ENCODE data around the gene ZNF554.
"Not testable (repeated sequence)": the region's sequence is repeated elsewhere in the genome, so short reads cannot be mapped to it uniquely, and the experiment has no call there.

The ZNF554 gene

GRCh38 chr19:2808129-2808941, 11.3 kb upstream of the ZNF554 start:
- no peak for DNase-seq

GRCh38 chr19:2809387-2810140, 10.1 kb upstream of the ZNF554 start:
- DNase-seq, result no peak

GRCh38 chr19:2810141-2811091, 9.3 kb upstream of the ZNF554 start:
- no peak for DNase-seq

GRCh38 chr19:2811221-2811722, 8.4 kb upstream of the ZNF554 start:
- DNase-seq, result no peak

GRCh38 chr19:2811735-2812413, 7.8 kb upstream of the ZNF554 start:
- no peak for DNase-seq

GRCh38 chr19:2812414-2813234, 7.0 kb upstream of the ZNF554 start:
- no peak for DNase-seq

GRCh38 chr19:2813235-2814160, 6.2 kb upstream of the ZNF554 start:
- DNase-seq, result no peak

- DNase-seq, result no peak
Observed at GRCh38 chr19:2814426-2814825, 5.2 kb upstream of the ZNF554 start.

GRCh38 chr19:2815191-2815614, 4.5 kb upstream of the ZNF554 start:
- no peak for DNase-seq

GRCh38 chr19:2815923-2816322, 3.7 kb upstream of the ZNF554 start:
- no peak for DNase-seq

GRCh38 chr19:2816641-2817040, 3.0 kb upstream of the ZNF554 start:
- DNase-seq, result no peak

GRCh38 chr19:2817237-2817829, 2.3 kb upstream of the ZNF554 start:
- DNase-seq, result not testable (repeated sequence)

GRCh38 chr19:2820112-2820702, 539 bp downstream of the ZNF554 start:
- DNase-seq, result peak in 1 of 2 donors; percentile 30

GRCh38 chr19:2822846-2823245, 3.2 kb downstream of the ZNF554 start:
- no peak for DNase-seq

GRCh38 chr19:2823646-2824045, 4.0 kb downstream of the ZNF554 start:
- DNase-seq, result no peak

GRCh38 chr19:2824129-2824528, 4.5 kb downstream of the ZNF554 start:
- DNase-seq, result no peak

- no peak for DNase-seq
Observed at GRCh38 chr19:2827022-2827421, 7.4 kb downstream of the ZNF554 start.

- DNase-seq, result no peak
Observed at GRCh38 chr19:2827840-2828489, 8.3 kb downstream of the ZNF554 start.
